CD14-positive monocyte (primary cell): ENCODE data around the gene HNRNPM. TPM values are rescaled to one million over a fixed set of nuclear protein-coding genes. Genes with fewer than 3 reads are reported as not detected.
A peak's percentile ranks its signal among the peaks of the same experiment; 100 is the strongest.

Experiments used
- DNase-seq, 3 donors: peaks; one replicate each; pipeline ENCODE4 v3.0.0-alpha.2; 2011 to 2022
- H2AFZ ChIP-seq: 2 replicates; pipeline ENCODE4 v1.6.0; 2012; ENCODE audit warnings: mild to moderate bottlenecking, low read depth, low read length, inconsistent platforms; ENCODE audit not compliant: insufficient read depth, poor library complexity, severe bottlenecking
- H3K27ac ChIP-seq, 2 donors: 1 replicate in 1 of 2; 2 replicates in 1 of 2; pipeline ENCODE4 v1.5.1; 2012 to 2013; ENCODE audit warnings: low read length in 2 of 2, control low read depth in 1 of 2, inconsistent platforms in 1 of 2, low read depth in 1 of 2, mild to moderate bottlenecking in 1 of 2
- H3K27me3 ChIP-seq, 2 donors: one replicate each; pipeline versions ENCODE4 v1.6.0 to v1.6.1; 2011 to 2013; ENCODE audit warnings: low read length in 2 of 2; ENCODE audit not compliant: control insufficient read depth in 2 of 2, insufficient read depth in 2 of 2
- H3K36me3 ChIP-seq, 2 donors: replicated peaks in 1 of 2; 1 replicate in 1 of 2; 2 replicates in 1 of 2; pipeline versions ENCODE4 v1.5.1 to v1.6.1; 2012 to 2013; ENCODE audit warnings: low read length in 2 of 2, control low read depth in 1 of 2, inconsistent platforms in 1 of 2, mild to moderate bottlenecking in 1 of 2; ENCODE audit not compliant: insufficient read depth in 2 of 2, control insufficient read depth in 1 of 2
- H3K4me1 ChIP-seq, 2 donors: 1 replicate in 1 of 2; 2 replicates in 1 of 2; pipeline versions ENCODE4 v1.5.1 to v1.6.1; 2012 to 2013; ENCODE audit warnings: low read length in 2 of 2, control low read depth in 1 of 2, inconsistent platforms in 1 of 2, mild to moderate bottlenecking in 1 of 2, moderate library complexity in 1 of 2; ENCODE audit not compliant: insufficient read depth in 2 of 2, control insufficient read depth in 1 of 2
- H3K4me2 ChIP-seq: replicated peaks from 2 replicates; pipeline ENCODE3; 2012; ENCODE audit warnings: low read length, moderate library complexity, mild to moderate bottlenecking; ENCODE audit not compliant: poor library complexity, severe bottlenecking; ENCODE audit errors: extremely low read depth
- H3K4me3 ChIP-seq, 3 experiments: fragments of 200-600 bp in 1 of 3; sonication (generic) in 1 of 3; replicated peaks in 1 of 3; 1 replicate in 2 of 3; 2 replicates in 1 of 3; pipeline ENCODE4 v1.5.1; 2011 to 2013; ENCODE audit warnings: low read length in 3 of 3, mild to moderate bottlenecking in 3 of 3, control low read depth in 2 of 3, low read depth in 2 of 3, inconsistent platforms in 1 of 3, moderate library complexity in 1 of 3
- H3K79me2 ChIP-seq: 2 replicates; pipeline ENCODE4 v1.6.0; 2012; ENCODE audit warnings: mild to moderate bottlenecking, control low read depth, inconsistent platforms, low read length, moderate library complexity; ENCODE audit not compliant: insufficient read depth
- H3K9ac ChIP-seq: 2 replicates; pipeline ENCODE4 v1.6.0; 2017; ENCODE audit warnings: low read length, mild to moderate bottlenecking; ENCODE audit not compliant: insufficient read depth, poor library complexity, severe bottlenecking
- H3K9me3 ChIP-seq, 2 donors: replicated peaks in 1 of 2; 1 replicate in 1 of 2; 2 replicates in 1 of 2; pipeline versions ENCODE4 v1.5.1 to v1.6.1; 2012 to 2013; ENCODE audit warnings: low read length in 2 of 2, control low read depth in 1 of 2; ENCODE audit not compliant: control insufficient read depth in 1 of 2, insufficient read depth in 1 of 2
- H4K20me1 ChIP-seq: 2 replicates; pipeline ENCODE4 v1.6.0; 2012; ENCODE audit warnings: mild to moderate bottlenecking, low read length, control low read depth, moderate library complexity; ENCODE audit not compliant: insufficient read depth
- H3K27ac Mint-ChIP-seq, 7 donors: one replicate each; pipeline ENCODE4 v1.8.0; 2020; ENCODE audit warnings: mild to moderate bottlenecking in 7 of 7, mixed read lengths in 7 of 7, moderate library complexity in 6 of 7, inconsistent platforms in 2 of 7
- H3K27me3 Mint-ChIP-seq, 3 donors: one replicate each; pipeline ENCODE4 v1.8.0; 2021 to 2022; ENCODE audit warnings: low read depth in 3 of 3, mild to moderate bottlenecking in 3 of 3, mixed read lengths in 3 of 3, moderate library complexity in 3 of 3, inconsistent platforms in 1 of 3
- H3K36me3 Mint-ChIP-seq, 2 donors: one replicate each; pipeline ENCODE4 v1.8.0; 2020; ENCODE audit warnings: mixed read lengths in 2 of 2, inconsistent platforms in 1 of 2, mild to moderate bottlenecking in 1 of 2
- H3K4me1 Mint-ChIP-seq: one replicate; pipeline ENCODE4 v1.8.0; 2020; ENCODE audit warnings: mild to moderate bottlenecking, mixed read lengths
- H3K4me3 Mint-ChIP-seq, 2 donors: one replicate each; pipeline ENCODE4 v1.8.0; 2020; ENCODE audit warnings: mild to moderate bottlenecking in 2 of 2, mixed read lengths in 2 of 2, moderate library complexity in 1 of 2
- H3K9me3 Mint-ChIP-seq, 7 donors: one replicate each; pipeline ENCODE4 v1.8.0; 2020 to 2022; ENCODE audit warnings: mixed read lengths in 7 of 7, mild to moderate bottlenecking in 6 of 7, moderate library complexity in 6 of 7, inconsistent platforms in 2 of 7
- CTCF ChIP-seq: fragments of 200-600 bp; IDR thresholded peaks from one replicate; pipeline ENCODE4 v1.8.0; 2022; ENCODE audit warnings: antibody characterized with exemption, mild to moderate bottlenecking
- WGBS: methylation state at CpG from one replicate; pipeline ENCODE4 v1.1.5; 2013; ENCODE audit warnings: missing lambda C conversion rate; ENCODE audit not compliant: insufficient coverage; 5-methylcytosine and 5-hydroxymethylcytosine counted together
- intact Hi-C, 2 donors: fragments of 100-400 bp; cut with micrococcal nuclease; formaldehyde crosslinking; loops; one replicate each; pipeline versions ENCODE4 v1.15.0 to v1.15.1; 2023
- polyA plus RNA-seq, 3 donors: library from polyadenylated mRNA; depleted of rRNA in 1 of 3; unstranded in 2 of 3; stranded (reverse) in 1 of 3; fragments of 300-500 nt in 2 of 3; fragments of >200 nt in 1 of 3; fragmentation: Illumina TruSeq in 2 of 3; gene quantifications; 1 replicate in 2 of 3; 2 replicates in 1 of 3; pipeline ENCODE4 v1.2.3, GENCODE V29; 2012 to 2021

HNRNPM gene
- polyA plus RNA-seq, 3 donors: 77.0 to 121 (median 116) TPM

- Histone ChIP-seq H3K79me2 (peaks cover 100% of the 10 kb centered on the region), H3K9me3 (no peaks in the 10 kb centered on the region), H3K27ac (peak overlapping the region; percentile 78 to 83), H3K4me3 (peak overlapping the region; percentile 67 to 87 (median 68)), H3K9ac (peak overlapping the region; percentile 60), H3K27me3 (no peaks in the 10 kb centered on the region), H3K4me2 (peak overlapping the region; percentile 85), H4K20me1 (peaks cover 43% of the 10 kb centered on the region), H3K4me1 (peaks cover 82 to 97% of the 10 kb centered on the region in 2 donors), H3K36me3 (peaks cover 39 to 48% of the 10 kb centered on the region in 2 donors), H2AFZ (no peak overlapping the region)
- intact Hi-C loops: no loop called here
- Mint-ChIP-seq H3K9me3 (peaks cover 0 to 1% (median 0%) of the 10 kb centered on the region in 7 donors), H3K36me3 (peaks cover 31 to 63% of the 10 kb centered on the region in 2 donors), H3K4me3 (peak overlapping the region; percentile 91 to 95), H3K27ac (peak overlapping the region; percentile 84 to 98 (median 97)), H3K4me1 (peaks cover 74% of the 10 kb centered on the region), H3K27me3 (peaks cover 0 to 4% (median 0%) of the 10 kb centered on the region in 3 donors)
- 76% methylated on average over 35 of the region's 41 CpGs for WGBS
- TF ChIP-seq CTCF: no peak
- DNase-seq: no peak
Observed at GRCh38 chr19:8499048-8499833, 54.5 kb downstream of the HNRNPM start.

GRCh38 chr19:8500158-8500557 is 55.4 kb downstream of the HNRNPM start:
- peak overlapping the region; percentile 67 to 87 (median 68) for H3K4me3 ChIP-seq
- H2AFZ ChIP-seq: peak overlapping the region; percentile 40
- no peaks in the 10 kb centered on the region for H3K27me3 ChIP-seq
- peak; percentile 29 to 48 (median 39) for DNase-seq
- peaks cover 90% of the 10 kb centered on the region for H3K79me2 ChIP-seq
- Mint-ChIP-seq H3K36me3 (peaks cover 29 to 55% of the 10 kb centered on the region in 2 donors), H3K4me1 (peaks cover 75% of the 10 kb centered on the region), H3K4me3 (peak overlapping the region; percentile 91 to 95), H3K27me3 (peaks cover 0 to 4% (median 2%) of the 10 kb centered on the region in 3 donors), H3K9me3 (peaks cover 0 to 1% (median 0%) of the 10 kb centered on the region in 7 donors), H3K27ac (peak overlapping the region; percentile 95 to 98 (median 97))
- TF ChIP-seq CTCF: no peak
- peaks cover 82 to 97% of the 10 kb centered on the region in 2 donors for H3K4me1 ChIP-seq
- H3K9ac ChIP-seq: peak overlapping the region; percentile 60
- 3% methylated on average over 7 of the region's 7 CpGs for WGBS
- intact Hi-C loops: loop anchor here in 1 of 2 donors (10.0 kb wide), 1 partner anchor 55 kb away; the partner anchor contains the start of gene HNRNPM
- peaks cover 43% of the 10 kb centered on the region for H4K20me1 ChIP-seq
- no peaks in the 10 kb centered on the region for H3K9me3 ChIP-seq
- H3K4me2 ChIP-seq: peak overlapping the region; percentile 85
- peaks cover 39 to 43% of the 10 kb centered on the region in 2 donors for H3K36me3 ChIP-seq
- peak overlapping the region; percentile 78 to 83 for H3K27ac ChIP-seq
